Loucy (cell line): ENCODE measurements around the gene DTWD1.

ENCODE experiments used
- H2AFZ ChIP-seq: fragments of 200-600 bp; sonication (generic); 2 replicates; pipeline ENCODE4 v1.6.0; 2016; ENCODE audit warnings: antibody characterized with exemption, mild to moderate bottlenecking, low read length, moderate library complexity
- H3F3A ChIP-seq: fragments of 200-600 bp; 2 replicates; pipeline ENCODE4 v1.6.0; 2016; ENCODE audit warnings: antibody characterized with exemption, low read depth, mild to moderate bottlenecking
- H3K27me3 ChIP-seq: fragments of 200-600 bp; sonication (generic); 2 replicates; pipeline ENCODE4 v1.6.1; 2014; ENCODE audit warnings: low read length, mild to moderate bottlenecking; ENCODE audit not compliant: insufficient read depth, poor library complexity, severe bottlenecking
- H3K36me3 ChIP-seq: fragments of 200-600 bp; sonication (generic); 2 replicates; pipeline ENCODE4 v1.6.1; 2016; ENCODE audit warnings: low read length; ENCODE audit not compliant: insufficient read depth
- H3K4me1 ChIP-seq: fragments of 200-600 bp; sonication (generic); 2 replicates; pipeline ENCODE4 v1.5.1; 2014; ENCODE audit warnings: low read length, mild to moderate bottlenecking; ENCODE audit not compliant: insufficient read depth, poor library complexity, severe bottlenecking
- H3K4me2 ChIP-seq: fragments of 200-600 bp; sonication (generic); 2 replicates; pipeline ENCODE4 v1.6.0; 2014; ENCODE audit warnings: antibody characterized with exemption, low read length, low read depth, mild to moderate bottlenecking; ENCODE audit not compliant: poor library complexity, severe bottlenecking
- H3K4me3 ChIP-seq: fragments of 200-600 bp; sonication (generic); 2 replicates; pipeline ENCODE4 v1.5.1; 2014; ENCODE audit warnings: low read length, mild to moderate bottlenecking, mixed read lengths; ENCODE audit not compliant: poor library complexity, severe bottlenecking
- H3K79me2 ChIP-seq: fragments of 200-600 bp; sonication (generic); 2 replicates; pipeline ENCODE4 v1.6.1; 2014; ENCODE audit warnings: low read length; ENCODE audit not compliant: insufficient read depth
- H3K9ac ChIP-seq: fragments of 200-600 bp; sonication (generic); 2 replicates; pipeline ENCODE4 v1.6.0; 2014; ENCODE audit warnings: mild to moderate bottlenecking, low read depth, low read length, moderate library complexity; ENCODE audit not compliant: poor library complexity, severe bottlenecking
- H3K9me2 ChIP-seq: fragments of 200-600 bp; sonication (generic); replicated peaks from 2 replicates; pipeline ENCODE4 v1.6.1; 2016; ENCODE audit warnings: low read depth, low read length, mixed read lengths
- H3K9me3 ChIP-seq: fragments of 200-600 bp; sonication (generic); 2 replicates; pipeline ENCODE4 v1.6.1; 2014; ENCODE audit warnings: mild to moderate bottlenecking, antibody characterized with exemption, low read length, low read depth; ENCODE audit not compliant: insufficient read depth
- H4K20me1 ChIP-seq: fragments of 200-600 bp; sonication (generic); 2 replicates; pipeline ENCODE4 v1.6.0; 2014; ENCODE audit warnings: antibody characterized with exemption, low read length, mild to moderate bottlenecking; ENCODE audit not compliant: insufficient read depth, poor library complexity, severe bottlenecking
- EZH2phosphoT487 ChIP-seq: fragments of 200-600 bp; IDR thresholded peaks from 2 replicates; pipeline ENCODE4 v1.6.1; 2018; ENCODE audit warnings: antibody characterized with exemption, mild to moderate bottlenecking, moderate library complexity, borderline replicate concordance
- TF ChIP-seq, protein P1 (sequence below): fragments of 200-600 bp; sonication (generic); conservative IDR thresholded peaks from 2 replicates; pipeline ENCODE4 v1.5.1; 2014; ENCODE audit warnings: mild to moderate bottlenecking, antibody characterized with exemption, low read length

The DTWD1 gene

DNA sequence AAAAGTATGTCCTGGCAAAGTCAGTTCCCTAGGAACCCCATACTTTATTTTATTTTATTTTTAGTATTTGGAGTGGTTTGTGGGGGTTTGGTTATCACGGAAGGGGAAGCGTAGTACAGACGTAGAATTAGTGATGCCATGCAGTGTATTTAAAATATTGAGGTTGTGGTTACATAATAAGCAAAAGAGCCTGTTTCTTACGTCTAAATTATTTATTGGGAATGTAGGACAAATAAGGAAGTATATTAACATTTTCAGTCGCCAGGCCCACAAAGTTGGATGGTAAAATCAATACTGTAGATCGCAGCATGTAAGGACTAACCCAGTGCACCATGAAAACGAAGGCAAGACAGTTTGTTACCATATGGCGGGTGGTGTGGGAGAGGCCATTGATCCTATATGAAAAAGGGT is 558 bp downstream of the DTWD1 start:
- TF ChIP-seq, protein P1, sequence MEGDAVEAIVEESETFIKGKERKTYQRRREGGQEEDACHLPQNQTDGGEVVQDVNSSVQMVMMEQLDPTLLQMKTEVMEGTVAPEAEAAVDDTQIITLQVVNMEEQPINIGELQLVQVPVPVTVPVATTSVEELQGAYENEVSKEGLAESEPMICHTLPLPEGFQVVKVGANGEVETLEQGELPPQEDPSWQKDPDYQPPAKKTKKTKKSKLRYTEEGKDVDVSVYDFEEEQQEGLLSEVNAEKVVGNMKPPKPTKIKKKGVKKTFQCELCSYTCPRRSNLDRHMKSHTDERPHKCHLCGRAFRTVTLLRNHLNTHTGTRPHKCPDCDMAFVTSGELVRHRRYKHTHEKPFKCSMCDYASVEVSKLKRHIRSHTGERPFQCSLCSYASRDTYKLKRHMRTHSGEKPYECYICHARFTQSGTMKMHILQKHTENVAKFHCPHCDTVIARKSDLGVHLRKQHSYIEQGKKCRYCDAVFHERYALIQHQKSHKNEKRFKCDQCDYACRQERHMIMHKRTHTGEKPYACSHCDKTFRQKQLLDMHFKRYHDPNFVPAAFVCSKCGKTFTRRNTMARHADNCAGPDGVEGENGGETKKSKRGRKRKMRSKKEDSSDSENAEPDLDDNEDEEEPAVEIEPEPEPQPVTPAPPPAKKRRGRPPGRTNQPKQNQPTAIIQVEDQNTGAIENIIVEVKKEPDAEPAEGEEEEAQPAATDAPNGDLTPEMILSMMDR = no peak
- TF ChIP-seq EZH2phosphoT487 = no peak
- peak overlapping the region; percentile 89 for H3K4me3 ChIP-seq

DNA sequence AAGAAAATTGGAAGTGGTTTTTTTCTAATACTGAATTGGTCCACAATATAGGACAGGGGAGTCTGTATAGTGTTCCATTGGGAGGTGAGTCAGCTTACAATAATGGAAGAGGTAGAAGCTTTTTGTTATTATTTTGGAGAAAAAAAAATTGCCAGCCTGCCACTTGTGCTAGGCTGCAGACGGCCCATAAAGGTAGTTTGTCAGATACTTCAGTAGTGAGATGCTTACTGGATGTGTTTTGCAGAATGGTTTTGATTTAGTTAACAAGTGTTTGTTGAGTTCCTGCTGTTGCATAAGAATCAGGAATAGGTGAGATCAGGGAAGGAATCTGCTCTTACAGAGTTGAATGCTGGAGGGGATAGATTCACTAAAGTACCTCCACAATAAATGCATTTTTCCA is 1.0 kb downstream of the DTWD1 start:
- Histone ChIP-seq H3K4me2 (peak overlapping the region; percentile 97), H3F3A (no peaks in the 10 kb centered on the region), H4K20me1 (no peaks in the 10 kb centered on the region), H3K4me3 (peak overlapping the region; percentile 89), H3K9me3 (no peaks in the 10 kb centered on the region; the same call in 1 of the 2 replicates), H3K9ac (peak overlapping the region; percentile 83), H3K9me2 (no peaks in the 10 kb centered on the region), H3K4me1 (peaks cover 43% of the 10 kb centered on the region), H3K79me2 (peaks cover 33% of the 10 kb centered on the region), H2AFZ (no peak overlapping the region), H3K36me3 (no peaks in the 10 kb centered on the region), H3K27me3 (no peaks in the 10 kb centered on the region)
- no peak for TF ChIP-seq EZH2phosphoT487
- TF ChIP-seq, protein P1 = no peak

More for the DNA sequence above, 558 bp downstream of the DTWD1 start:
- Histone ChIP-seq H3F3A (no peaks in the 10 kb centered on the region), H3K4me1 (peaks cover 43% of the 10 kb centered on the region), H3K79me2 (peaks cover 33% of the 10 kb centered on the region), H3K27me3 (no peaks in the 10 kb centered on the region), H3K36me3 (no peaks in the 10 kb centered on the region), H3K9me3 (no peaks in the 10 kb centered on the region; the same call in 1 of the 2 replicates), H4K20me1 (no peaks in the 10 kb centered on the region), H3K9me2 (no peaks in the 10 kb centered on the region), H2AFZ (peak overlapping the region; percentile 82), H3K4me2 (peak overlapping the region; percentile 97), H3K9ac (peak overlapping the region; percentile 83)

DNA sequence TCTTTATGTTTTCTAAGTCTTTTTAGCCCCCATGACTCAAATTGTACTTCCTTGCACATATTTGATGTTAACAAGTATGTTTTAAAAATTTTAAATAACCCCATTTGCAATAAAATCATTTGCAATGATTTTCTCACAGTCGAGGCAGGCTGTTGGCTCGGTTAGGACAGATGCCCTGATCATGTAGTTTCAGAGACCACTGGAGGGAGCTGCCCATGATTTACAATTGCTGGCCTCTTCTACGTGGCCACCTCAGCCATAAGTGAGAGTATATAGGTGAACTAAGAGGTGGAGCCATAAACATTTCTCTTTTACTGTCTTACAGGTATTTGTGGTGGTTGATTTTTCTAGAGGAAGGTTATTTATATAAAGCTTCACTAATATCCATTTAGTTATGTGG is 1.7 kb downstream of the DTWD1 start:
- Histone ChIP-seq H3K36me3 (no peaks in the 10 kb centered on the region), H2AFZ (no peak overlapping the region), H3K4me3 (peak overlapping the region; percentile 89), H3F3A (no peaks in the 10 kb centered on the region), H3K27me3 (no peaks in the 10 kb centered on the region), H3K9ac (peak overlapping the region; percentile 51), H3K4me2 (peak overlapping the region; percentile 97), H4K20me1 (no peaks in the 10 kb centered on the region), H3K9me2 (no peaks in the 10 kb centered on the region), H3K4me1 (peaks cover 43% of the 10 kb centered on the region), H3K9me3 (no peaks in the 10 kb centered on the region; the same call in 1 of the 2 replicates), H3K79me2 (peaks cover 33% of the 10 kb centered on the region)
- no peak for TF ChIP-seq EZH2phosphoT487
- TF ChIP-seq, protein P1 = peak; percentile 62
